Activated gamma-delta T cell treated with Interleukin-2 at 50 U/mL for 16 hours (primary cell): Measurements from ENCODE around the gene HAPLN3.

Experiments used
- DNase-seq: peaks from one replicate; pipeline ENCODE4 v3.0.0-alpha.2; 2020

HAPLN3 gene

GRCh38 chr15:88909956-88910831 is 14.8 kb upstream of the HAPLN3 start:
- no peak for DNase-seq

GRCh38 chr15:88908697-88909621 is 13.6 kb upstream of the HAPLN3 start:
- DNase-seq = no peak

DNA sequence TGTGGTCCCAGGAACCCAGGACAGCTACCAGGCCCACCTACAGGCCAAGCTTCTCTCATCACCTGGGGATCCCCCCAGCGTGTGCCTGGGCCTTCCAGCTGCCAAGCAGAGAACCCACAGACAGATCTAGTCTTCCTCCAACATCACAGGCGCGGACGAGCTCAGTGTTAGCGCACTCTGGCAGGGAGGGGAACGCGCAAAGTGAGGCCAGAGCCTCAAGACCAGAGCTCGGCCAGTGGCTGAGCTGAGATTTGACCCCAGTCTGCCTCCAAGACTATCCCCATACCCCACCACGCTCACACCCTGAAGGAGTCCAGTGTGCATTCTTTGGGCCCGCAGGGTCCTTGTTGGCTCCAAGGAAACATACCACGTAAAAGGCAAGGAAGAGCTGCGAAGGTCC is 12.8 kb upstream of the HAPLN3 start:
- DNase-seq = no peak

DNA sequence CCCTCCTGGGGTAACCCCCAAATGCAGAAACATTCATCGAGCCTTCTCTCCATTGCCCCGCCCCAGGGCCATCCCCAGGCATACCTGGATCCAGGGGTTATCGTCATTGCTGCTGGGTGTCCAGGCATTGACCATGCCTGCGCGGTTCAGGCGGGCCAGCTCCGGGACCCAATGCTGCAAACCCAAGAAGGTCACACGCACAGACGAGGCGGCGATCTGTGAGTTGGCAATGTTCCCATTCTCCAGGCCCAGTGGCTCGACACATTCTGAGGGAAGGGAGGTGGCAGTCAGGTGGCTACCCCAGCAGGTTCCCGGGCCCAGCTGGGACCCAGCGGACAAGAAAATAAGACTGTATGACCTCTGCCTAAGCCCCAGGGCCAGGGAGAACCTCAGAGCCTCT is 11.8 kb upstream of the HAPLN3 start:
- no peak for DNase-seq

DNA sequence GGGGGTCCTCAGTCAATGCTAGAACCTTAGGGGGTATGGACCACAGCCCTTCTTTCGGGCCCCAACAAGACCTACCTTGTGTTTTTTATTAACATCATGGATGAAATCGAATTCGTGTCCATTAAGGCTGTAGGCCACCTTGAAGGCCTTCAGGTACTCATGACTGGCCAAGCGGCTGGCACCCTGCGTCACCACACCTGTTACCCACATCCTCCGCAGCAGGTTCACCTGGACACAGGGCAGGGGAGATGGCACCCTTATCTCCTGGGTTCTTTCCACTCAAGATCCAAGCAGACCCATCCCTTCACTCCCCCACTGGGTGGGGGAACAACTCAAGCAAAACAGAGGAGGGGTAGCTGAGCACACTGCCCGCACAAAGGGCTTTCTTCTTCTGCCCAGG is 11.2 kb upstream of the HAPLN3 start:
- DNase-seq = no peak

DNA sequence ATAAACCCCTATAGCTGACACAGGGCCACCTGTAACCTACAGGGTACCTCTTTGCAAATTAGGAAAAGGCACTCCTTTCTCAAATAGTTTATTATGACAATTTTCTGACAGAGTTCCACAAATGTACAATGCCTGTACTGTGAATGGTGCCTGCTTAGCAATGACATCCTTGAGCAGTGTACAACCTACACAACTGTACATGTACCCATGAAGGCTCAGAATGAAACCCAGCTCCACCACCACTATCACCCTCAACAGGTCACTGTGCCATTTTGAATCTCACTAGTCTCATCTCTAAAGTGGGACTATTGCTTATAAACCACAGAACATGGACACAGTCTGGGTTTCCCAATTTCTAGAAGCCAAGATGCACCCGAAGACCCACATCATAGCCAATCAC is 10.8 kb upstream of the HAPLN3 start:
- no peak for DNase-seq

DNA sequence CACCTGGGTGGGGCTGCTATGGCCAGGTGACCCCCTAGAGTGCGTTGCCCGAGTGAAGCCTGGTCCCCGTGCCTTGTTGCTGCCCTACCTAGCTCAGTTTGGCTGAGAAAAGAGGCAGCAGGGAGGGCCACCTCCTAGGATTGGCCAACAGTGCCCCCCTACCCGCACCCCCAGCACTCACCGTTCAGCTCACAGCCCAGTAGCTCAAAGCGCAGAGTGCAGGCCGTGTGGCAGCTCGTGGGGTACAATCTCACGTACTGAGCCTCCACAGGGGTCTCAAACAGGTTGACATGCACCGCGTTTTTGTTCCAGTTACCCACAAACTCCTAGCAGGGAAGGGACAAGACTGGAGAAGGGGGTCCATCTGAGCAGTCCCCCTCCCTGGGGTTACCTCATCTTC is 10.2 kb upstream of the HAPLN3 start:
- DNase-seq = no peak

GRCh38 chr15:88904624-88905327 is 9.4 kb upstream of the HAPLN3 start:
- DNase-seq = peak; percentile 94

DNA sequence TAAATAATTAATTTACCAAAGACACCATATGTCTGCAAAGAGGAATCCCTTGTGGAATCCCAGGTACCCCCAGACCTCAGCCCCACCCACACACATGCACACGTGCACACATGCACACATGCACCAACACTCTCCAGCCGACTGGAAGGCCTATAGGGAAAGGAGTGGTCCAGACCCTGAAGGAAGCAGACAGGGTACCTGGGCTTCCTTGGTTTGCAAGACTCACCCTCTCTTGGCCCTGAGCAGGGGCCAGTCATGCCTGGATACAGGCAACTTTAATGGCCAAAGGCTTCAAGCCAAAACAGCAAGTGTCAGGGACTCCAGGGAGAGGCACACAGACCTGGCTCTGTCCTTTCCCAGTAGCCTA is 8.9 kb upstream of the HAPLN3 start:
- DNase-seq = no peak

- no peak for DNase-seq
Measured at GRCh38 chr15:88902846-88903245, 7.5 kb upstream of the HAPLN3 start.

GRCh38 chr15:88902221-88902835 is 7.0 kb upstream of the HAPLN3 start:
- no peak for DNase-seq

GRCh38 chr15:88901508-88902220 is 6.3 kb upstream of the HAPLN3 start:
- no peak for DNase-seq

DNA sequence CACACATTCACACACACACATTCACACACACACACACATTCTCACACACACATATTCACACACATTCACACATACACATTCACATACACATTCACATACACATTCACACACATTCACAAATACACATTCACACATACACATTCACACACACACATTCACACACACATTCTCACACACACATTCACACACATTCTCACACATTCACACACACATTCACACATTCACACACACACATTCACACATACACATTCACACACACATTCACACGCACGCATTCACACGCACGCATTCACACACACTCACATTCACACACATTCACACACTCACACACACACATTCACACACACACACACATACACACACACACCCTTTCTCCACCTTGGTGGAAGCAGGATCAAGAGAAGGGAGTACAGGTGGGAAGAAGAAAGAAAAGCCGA is 5.7 kb upstream of the HAPLN3 start:
- DNase-seq = no peak

- DNase-seq = no peak
Measured at GRCh38 chr15:88900309-88900981, 5.1 kb upstream of the HAPLN3 start.

DNA sequence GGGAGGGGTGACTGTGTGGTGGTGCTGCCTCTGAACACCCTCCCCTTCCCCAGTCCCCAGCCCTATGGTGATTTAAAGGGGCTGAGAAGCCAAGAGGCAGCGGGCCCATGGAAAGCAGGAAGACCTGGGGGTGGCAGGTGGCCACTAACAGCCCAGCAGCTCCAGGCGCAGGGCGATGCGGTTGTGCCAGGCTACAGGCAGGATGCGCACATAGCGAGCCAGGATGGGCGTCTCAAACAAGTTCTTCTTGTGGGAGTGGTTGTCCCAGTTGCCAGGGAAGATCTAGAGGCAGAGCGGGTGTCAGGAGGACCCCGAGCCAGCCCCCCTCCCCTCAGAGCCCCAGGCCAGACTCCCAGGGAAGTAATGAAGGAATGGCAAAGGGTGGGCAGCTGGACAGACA is 3.9 kb upstream of the HAPLN3 start:
- DNase-seq = no peak

DNA sequence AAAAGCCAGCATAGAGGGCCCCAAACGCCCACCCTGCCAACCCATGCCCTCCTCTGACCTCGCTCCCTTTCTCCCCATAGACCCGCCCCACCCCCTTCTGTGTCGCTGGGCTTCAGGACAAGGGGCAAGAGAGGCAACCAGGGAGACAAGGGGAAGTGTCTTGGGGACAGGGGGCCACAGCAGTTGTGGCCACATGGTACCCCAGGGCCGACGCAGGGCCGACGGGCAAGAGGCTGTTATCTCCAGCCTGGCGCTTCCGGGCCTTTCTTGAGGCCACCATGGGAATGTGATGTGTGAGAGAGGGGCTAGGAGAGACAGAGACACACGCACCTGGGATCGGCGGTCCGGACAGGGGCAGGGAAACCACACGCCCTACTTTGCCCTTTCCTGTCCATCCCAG is 3.4 kb upstream of the HAPLN3 start:
- DNase-seq = no peak

DNA sequence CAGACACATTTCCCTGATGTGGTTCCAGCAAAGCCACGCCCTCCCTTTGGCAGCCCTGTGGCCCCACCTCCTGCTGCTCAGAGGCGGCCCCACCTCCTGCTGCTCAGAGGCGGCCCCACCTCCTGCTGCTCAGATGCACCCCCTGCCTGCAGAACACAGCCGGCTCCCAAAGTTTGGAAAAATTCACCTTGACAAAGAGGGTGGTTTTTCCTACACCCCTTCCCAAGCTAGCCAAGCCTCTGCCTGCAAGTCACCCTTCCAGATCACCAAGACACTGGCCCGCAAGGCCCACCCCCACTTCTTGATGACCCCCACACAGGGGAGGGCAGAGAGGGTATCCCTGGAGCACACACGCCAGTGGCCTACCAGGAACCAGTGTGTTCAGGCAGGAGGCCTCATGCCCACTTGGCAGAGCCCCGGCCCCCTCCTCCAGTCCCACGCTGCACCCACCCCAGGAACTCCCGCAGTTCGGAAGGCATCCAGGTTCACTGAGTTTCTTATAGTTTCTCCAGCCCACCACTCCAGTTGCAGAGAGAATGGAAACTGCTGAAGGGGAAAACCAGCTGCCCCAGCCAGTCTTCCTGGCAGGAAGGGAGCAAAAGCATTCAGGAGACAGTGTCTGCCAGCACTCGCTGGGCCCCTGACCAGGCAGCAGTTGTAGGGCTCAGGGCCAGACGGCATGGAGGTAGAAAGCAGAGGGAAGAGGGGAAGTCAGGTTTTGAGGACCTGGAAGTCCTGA is 2.3 kb upstream of the HAPLN3 start:
- DNase-seq = peak; percentile 67

- no peak for DNase-seq
Measured at GRCh38 chr15:88897142-88897455, 1.8 kb upstream of the HAPLN3 start.

GRCh38 chr15:88896333-88897033 is 1.1 kb upstream of the HAPLN3 start:
- no peak for DNase-seq

DNA sequence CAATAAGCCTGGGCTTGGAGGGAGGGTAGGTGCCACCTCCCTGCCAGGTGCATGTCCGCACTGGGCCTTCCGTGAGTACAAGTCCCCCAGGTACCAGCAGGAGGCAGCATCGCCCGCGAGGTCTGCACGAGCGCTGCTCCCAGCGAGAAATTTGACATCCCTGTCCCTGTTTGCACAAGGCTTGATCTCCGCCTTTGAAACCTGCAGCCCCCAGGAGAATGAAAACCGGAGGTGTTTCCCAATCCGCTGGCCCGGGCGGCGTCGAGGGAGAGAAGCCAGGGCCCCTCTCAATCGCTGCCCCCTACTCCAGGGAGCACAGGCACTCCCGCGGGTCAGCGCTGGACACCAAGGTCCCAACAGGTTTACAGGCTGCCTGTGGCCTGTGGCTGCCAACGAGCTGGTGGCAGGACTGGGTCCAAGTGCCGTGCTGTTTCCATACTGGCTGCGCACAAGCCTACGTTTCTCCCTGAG is 961 bp downstream of the HAPLN3 start:
- peak; percentile 86 for DNase-seq
